Liver (tissue), 9 donors: Measurements from ENCODE around the gene TBCD. TPM values are rescaled to one million over a fixed set of nuclear protein-coding genes. Genes with fewer than 3 reads are reported as not detected.

Source experiments
- DNase-seq: peaks from one replicate; pipeline ENCODE4 v3.0.0-alpha.2; 2017; ENCODE audit warnings: low spot score
- H3K27ac ChIP-seq, 2 donors: one replicate each; pipeline ENCODE4 v1.7.0; 2013; ENCODE audit warnings: inconsistent platforms in 2 of 2, low read length in 2 of 2, control low read depth in 1 of 2, low read depth in 1 of 2, mild to moderate bottlenecking in 1 of 2
- H3K27me3 ChIP-seq, 4 donors: one replicate each; pipeline versions ENCODE4 v1.6.1 to v1.7.0; 2013; ENCODE audit warnings: low read length in 3 of 4, inconsistent platforms in 1 of 4, mild to moderate bottlenecking in 1 of 4, moderate library complexity in 1 of 4; ENCODE audit not compliant: control insufficient read depth in 4 of 4, insufficient read depth in 4 of 4
- H3K36me3 ChIP-seq, 4 donors: one replicate each; pipeline versions ENCODE4 v1.6.1 to v1.7.0; 2013; ENCODE audit warnings: low read length in 3 of 4, mild to moderate bottlenecking in 3 of 4, low read depth in 1 of 4, moderate library complexity in 1 of 4; ENCODE audit not compliant: control insufficient read depth in 4 of 4, insufficient read depth in 3 of 4
- H3K4me1 ChIP-seq, 4 donors: one replicate each; pipeline versions ENCODE4 v1.6.1 to v1.7.0; 2013; ENCODE audit warnings: low read length in 3 of 4, mild to moderate bottlenecking in 3 of 4, moderate library complexity in 1 of 4; ENCODE audit not compliant: control insufficient read depth in 4 of 4, insufficient read depth in 4 of 4
- H3K4me3 ChIP-seq, 3 donors: one replicate each; pipeline versions ENCODE4 v1.6.1 to v1.7.0; 2013; ENCODE audit warnings: low read length in 3 of 3, control low read depth in 1 of 3, low read depth in 1 of 3, mild to moderate bottlenecking in 1 of 3
- H3K9ac ChIP-seq, 2 donors: one replicate each; pipeline ENCODE4 v1.7.0; 2013; ENCODE audit warnings: low read length in 2 of 2, mild to moderate bottlenecking in 2 of 2, moderate library complexity in 2 of 2, control low read depth in 1 of 2, low read depth in 1 of 2
- H3K9me3 ChIP-seq, 4 donors: one replicate each; pipeline versions ENCODE4 v1.6.1 to v1.7.0; 2013; ENCODE audit warnings: low read length in 3 of 4; ENCODE audit not compliant: control insufficient read depth in 4 of 4
- CTCF ChIP-seq: fragments of 150-350 bp; IDR thresholded peaks from 2 replicates; pipeline ENCODE4 v1.5.1; 2017; ENCODE audit warnings: improper control_type of control experiment, low read depth, low read length; ENCODE audit not compliant: missing input control
- EGR1 ChIP-seq, 2 donors: IDR thresholded peaks; 2 replicates each; pipeline ENCODE4 v1.6.1; 2016 to 2018; ENCODE audit warnings: antibody characterized with exemption in 2 of 2, low read depth in 2 of 2
- FOXA1 ChIP-seq: IDR thresholded peaks from 2 replicates; pipeline ENCODE4 v1.6.1; 2016; ENCODE audit warnings: antibody characterized with exemption
- FOXA2 ChIP-seq: IDR thresholded peaks from 2 replicates; pipeline ENCODE4 v1.6.1; 2016; ENCODE audit warnings: antibody characterized with exemption
- GABPA ChIP-seq, 2 donors: IDR thresholded peaks in 1 of 2; conservative IDR thresholded peaks in 1 of 2; 2 replicates each; pipeline ENCODE4 v1.6.1; 2016; ENCODE audit warnings: antibody characterized with exemption in 2 of 2, mild to moderate bottlenecking in 1 of 2, moderate library complexity in 1 of 2
- HNF4A ChIP-seq, 2 donors: conservative IDR thresholded peaks; 2 replicates each; pipeline ENCODE4 v1.6.1; 2016; ENCODE audit warnings: antibody characterized with exemption in 2 of 2, mild to moderate bottlenecking in 2 of 2
- HNF4G ChIP-seq: IDR thresholded peaks from 2 replicates; pipeline ENCODE4 v1.6.1; 2016; ENCODE audit warnings: antibody characterized with exemption
- JUND ChIP-seq, 2 donors: IDR thresholded peaks; 2 replicates each; pipeline ENCODE4 v1.6.1; 2016; ENCODE audit warnings: antibody characterized with exemption in 2 of 2
- NR2F2 ChIP-seq: IDR thresholded peaks from 2 replicates; pipeline ENCODE4 v1.6.1; 2016; ENCODE audit warnings: antibody characterized with exemption
- RAD21 ChIP-seq, 2 donors: IDR thresholded peaks; 2 replicates each; pipeline ENCODE4 v1.6.1; 2016; ENCODE audit warnings: antibody characterized with exemption in 2 of 2, mild to moderate bottlenecking in 2 of 2
- RXRA ChIP-seq, 2 donors: IDR thresholded peaks; 2 replicates each; pipeline ENCODE4 v1.6.1; 2017 to 2018; ENCODE audit warnings: antibody characterized with exemption in 2 of 2, mild to moderate bottlenecking in 1 of 2
- SP1 ChIP-seq: IDR thresholded peaks from 2 replicates; pipeline ENCODE4 v1.6.1; 2018; ENCODE audit warnings: antibody characterized with exemption, mild to moderate bottlenecking
- TAF1 ChIP-seq: conservative IDR thresholded peaks from 2 replicates; pipeline ENCODE4 v1.6.1; 2016; ENCODE audit warnings: antibody characterized with exemption, mild to moderate bottlenecking
- YY1 ChIP-seq: IDR thresholded peaks from 2 replicates; pipeline ENCODE4 v1.6.1; 2016; ENCODE audit warnings: antibody characterized with exemption, mild to moderate bottlenecking
- ZBTB33 ChIP-seq: IDR thresholded peaks from 2 replicates; pipeline ENCODE4 v1.6.1; 2016; ENCODE audit warnings: antibody characterized with exemption
- WGBS: extraction: QIAGEN DNeasy Blood & Tissue Kit; methylation state at CpG from one replicate; pipeline ENCODE4 v1.1.7; 2013; 5-methylcytosine and 5-hydroxymethylcytosine counted together
- polyA plus RNA-seq, 2 donors: library from polyadenylated mRNA; stranded (reverse) in 1 of 2; unstranded in 1 of 2; fragments of 200-250 nt in 1 of 2; fragments of >200 nt in 1 of 2; fragmentation: Nextera tagmentation in 1 of 2; extraction: Ambion mirVana in 1 of 2; gene quantifications; one replicate each; pipeline versions ENCODE4 v1.2.1 to v1.2.3, GENCODE V29; 2013 to 2015
- total RNA-seq, 2 donors: library from RNA; depleted of rRNA; stranded (reverse); fragments of >200 nt; gene quantifications; one replicate each; pipeline ENCODE4 v1.2.3, GENCODE V29; 2014
- TF ChIP-seq, protein P1 (sequence below): IDR thresholded peaks from 2 replicates; pipeline ENCODE4 v1.6.1; 2016; ENCODE audit warnings: antibody characterized with exemption
- TF ChIP-seq, protein P2 (sequence below): IDR thresholded peaks from 2 replicates; pipeline ENCODE4 v1.6.1; 2016; ENCODE audit warnings: antibody characterized with exemption
- TF ChIP-seq, protein P3 (sequence below): IDR thresholded peaks from 2 replicates; pipeline ENCODE4 v1.6.1; 2016; ENCODE audit warnings: antibody characterized with exemption, mild to moderate bottlenecking
- donor health status: healthy.
- donor health status: healthy.
- donor health status: healthy.
- donor health status: healthy.
- donor health status: healthy.

Gene TBCD
- total and polyA plus RNA-seq, 4 donors: 29.8 to 42.2 (median 33.0) TPM

DNA sequence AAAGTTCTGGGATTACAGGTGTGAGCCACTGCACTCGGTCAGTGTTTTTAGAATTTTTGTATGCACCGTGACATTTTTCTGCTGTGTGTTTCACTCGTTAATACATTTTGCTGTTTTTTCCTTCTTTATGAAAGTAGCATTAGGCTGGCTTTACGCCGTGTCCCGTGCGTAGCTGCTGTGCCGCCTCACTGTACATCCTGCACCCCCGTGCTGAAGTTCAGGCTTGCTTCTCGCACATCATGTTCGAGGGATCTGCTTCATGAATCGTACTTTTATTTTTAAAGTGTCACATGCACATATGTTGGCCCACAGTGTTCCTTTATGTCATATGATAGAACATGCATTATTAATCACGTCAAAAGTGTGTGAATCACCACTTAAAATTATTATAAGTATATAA, 172.3 kb downstream of the TBCD start (continued):
- TF ChIP-seq, protein P1, sequence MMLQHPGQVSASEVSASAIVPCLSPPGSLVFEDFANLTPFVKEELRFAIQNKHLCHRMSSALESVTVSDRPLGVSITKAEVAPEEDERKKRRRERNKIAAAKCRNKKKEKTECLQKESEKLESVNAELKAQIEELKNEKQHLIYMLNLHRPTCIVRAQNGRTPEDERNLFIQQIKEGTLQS: no peak
- TF ChIP-seq EGR1 (IDR thresholded peaks at IDR 0.05; ENCODE audit: low read depth in 2 of 2) (no peak), FOXA1 (no peak)

- Histone ChIP-seq H3K36me3 (peaks cover 6 to 33% (median 12%) of the 10 kb centered on the region in 4 donors), H3K9ac (no peak overlapping the region), H3K27me3 (no peaks in the 10 kb centered on the region), H3K27ac (no peak overlapping the region), H3K4me1 (no peaks in the 10 kb centered on the region), H3K9me3 (no peaks in the 10 kb centered on the region), H3K4me3 (no peak overlapping the region)
- 94% methylated on average over 19 of the region's 19 CpGs for WGBS
- DNase-seq: no peak
- TF ChIP-seq, protein P1: no peak
- TF ChIP-seq ZBTB33 (no peak), CTCF (no peak), SP1 (no peak), JUND (IDR thresholded peaks at IDR 0.05) (no peak), YY1 (no peak), FOXA1 (no peak), EGR1 (IDR thresholded peaks at IDR 0.05; ENCODE audit: low read depth in 2 of 2) (no peak), GABPA (IDR thresholded peaks at IDR 0.05 in 1 of 2, conservative IDR thresholded peaks at IDR 0.05 in 1 of 2) (no peak), TAF1 (no peak), NR2F2 (no peak), HNF4G (no peak), RAD21 (IDR thresholded peaks at IDR 0.05) (no peak), FOXA2 (no peak), RXRA (IDR thresholded peaks at IDR 0.05) (no peak), HNF4A (conservative IDR thresholded peaks at IDR 0.05) (no peak)
- TF ChIP-seq, protein P2, sequence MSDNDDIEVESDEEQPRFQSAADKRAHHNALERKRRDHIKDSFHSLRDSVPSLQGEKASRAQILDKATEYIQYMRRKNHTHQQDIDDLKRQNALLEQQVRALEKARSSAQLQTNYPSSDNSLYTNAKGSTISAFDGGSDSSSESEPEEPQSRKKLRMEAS: no peak
- TF ChIP-seq, protein P3, sequence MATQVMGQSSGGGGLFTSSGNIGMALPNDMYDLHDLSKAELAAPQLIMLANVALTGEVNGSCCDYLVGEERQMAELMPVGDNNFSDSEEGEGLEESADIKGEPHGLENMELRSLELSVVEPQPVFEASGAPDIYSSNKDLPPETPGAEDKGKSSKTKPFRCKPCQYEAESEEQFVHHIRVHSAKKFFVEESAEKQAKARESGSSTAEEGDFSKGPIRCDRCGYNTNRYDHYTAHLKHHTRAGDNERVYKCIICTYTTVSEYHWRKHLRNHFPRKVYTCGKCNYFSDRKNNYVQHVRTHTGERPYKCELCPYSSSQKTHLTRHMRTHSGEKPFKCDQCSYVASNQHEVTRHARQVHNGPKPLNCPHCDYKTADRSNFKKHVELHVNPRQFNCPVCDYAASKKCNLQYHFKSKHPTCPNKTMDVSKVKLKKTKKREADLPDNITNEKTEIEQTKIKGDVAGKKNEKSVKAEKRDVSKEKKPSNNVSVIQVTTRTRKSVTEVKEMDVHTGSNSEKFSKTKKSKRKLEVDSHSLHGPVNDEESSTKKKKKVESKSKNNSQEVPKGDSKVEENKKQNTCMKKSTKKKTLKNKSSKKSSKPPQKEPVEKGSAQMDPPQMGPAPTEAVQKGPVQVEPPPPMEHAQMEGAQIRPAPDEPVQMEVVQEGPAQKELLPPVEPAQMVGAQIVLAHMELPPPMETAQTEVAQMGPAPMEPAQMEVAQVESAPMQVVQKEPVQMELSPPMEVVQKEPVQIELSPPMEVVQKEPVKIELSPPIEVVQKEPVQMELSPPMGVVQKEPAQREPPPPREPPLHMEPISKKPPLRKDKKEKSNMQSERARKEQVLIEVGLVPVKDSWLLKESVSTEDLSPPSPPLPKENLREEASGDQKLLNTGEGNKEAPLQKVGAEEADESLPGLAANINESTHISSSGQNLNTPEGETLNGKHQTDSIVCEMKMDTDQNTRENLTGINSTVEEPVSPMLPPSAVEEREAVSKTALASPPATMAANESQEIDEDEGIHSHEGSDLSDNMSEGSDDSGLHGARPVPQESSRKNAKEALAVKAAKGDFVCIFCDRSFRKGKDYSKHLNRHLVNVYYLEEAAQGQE: no peak
These were observed 172.9 kb downstream of the TBCD start for GRCh38 chr17:82924812-82925211.
